Thyroid gland (tissue), 4 donors: ENCODE results near the gene AKT2. TPM values are rescaled to one million over a fixed set of nuclear protein-coding genes. Genes with fewer than 3 reads are reported as not detected.

Source experiments
- DNase-seq, 2 donors: peaks; one replicate each; pipeline ENCODE4 v3.0.0-alpha.2; 2019
- H3K27ac ChIP-seq, 3 donors: fragments of 200-600 bp; sonication (generic); 1 replicate in 2 of 3; 2 replicates in 1 of 3; pipeline ENCODE4 v1.5.1; 2016 to 2019; ENCODE audit warnings: mild to moderate bottlenecking in 1 of 3, moderate library complexity in 1 of 3
- H3K27me3 ChIP-seq: fragments of 200-600 bp; sonication (generic); one replicate; pipeline ENCODE4 v1.5.1; 2019
- H3K36me3 ChIP-seq, 2 donors: fragments of 200-600 bp; sonication (generic); one replicate each; pipeline ENCODE4 v1.5.1; 2016 to 2019
- H3K4me1 ChIP-seq, 2 donors: fragments of 200-600 bp; sonication (generic); one replicate each; pipeline ENCODE4 v1.5.1; 2017 to 2019
- H3K4me3 ChIP-seq, 3 donors: fragments of 200-600 bp; sonication (generic); replicated peaks in 1 of 3; 1 replicate in 2 of 3; 2 replicates in 1 of 3; pipeline ENCODE4 v1.5.1; 2016; ENCODE audit warnings: mild to moderate bottlenecking in 1 of 3
- H3K9me3 ChIP-seq: fragments of 200-600 bp; sonication (generic); one replicate; pipeline ENCODE4 v1.5.1; 2017
- POLR2A ChIP-seq, 2 donors: fragments of 450-650 bp; IDR thresholded peaks; one replicate each; pipeline ENCODE4 v1.6.1; 2017; ENCODE audit warnings: antibody characterized with exemption in 2 of 2, mild to moderate bottlenecking in 2 of 2, moderate library complexity in 1 of 2
- WGBS, 2 donors: methylation state at CpG; one replicate each; pipeline ENCODE4 v1.1.5; 2017; 5-methylcytosine and 5-hydroxymethylcytosine counted together
- intact Hi-C: fragments of 100-400 bp; cut with DNase I; formaldehyde crosslinking; loops from one replicate; pipeline ENCODE4 v1.15.1; 2023
- total RNA-seq, 4 donors: library from RNA; depleted of rRNA; stranded (reverse); fragments of >200 nt; gene quantifications; one replicate each; pipeline ENCODE4 v1.2.3, GENCODE V29; 2016
- TF ChIP-seq, protein P1 (sequence below), 6 experiments: fragments of 200-600 bp in 3 of 6; fragments of 450-650 bp in 3 of 6; sonication (generic) in 3 of 6; IDR thresholded peaks; one replicate each; pipeline ENCODE4 v1.5.1; 2016 to 2019; ENCODE audit warnings: antibody characterized with exemption in 6 of 6, mild to moderate bottlenecking in 2 of 6, inconsistent platforms in 1 of 6, moderate library complexity in 1 of 6

The AKT2 gene
- total RNA-seq, 4 donors from 2014 or later, result 166 to 285 (median 190) TPM

DNA sequence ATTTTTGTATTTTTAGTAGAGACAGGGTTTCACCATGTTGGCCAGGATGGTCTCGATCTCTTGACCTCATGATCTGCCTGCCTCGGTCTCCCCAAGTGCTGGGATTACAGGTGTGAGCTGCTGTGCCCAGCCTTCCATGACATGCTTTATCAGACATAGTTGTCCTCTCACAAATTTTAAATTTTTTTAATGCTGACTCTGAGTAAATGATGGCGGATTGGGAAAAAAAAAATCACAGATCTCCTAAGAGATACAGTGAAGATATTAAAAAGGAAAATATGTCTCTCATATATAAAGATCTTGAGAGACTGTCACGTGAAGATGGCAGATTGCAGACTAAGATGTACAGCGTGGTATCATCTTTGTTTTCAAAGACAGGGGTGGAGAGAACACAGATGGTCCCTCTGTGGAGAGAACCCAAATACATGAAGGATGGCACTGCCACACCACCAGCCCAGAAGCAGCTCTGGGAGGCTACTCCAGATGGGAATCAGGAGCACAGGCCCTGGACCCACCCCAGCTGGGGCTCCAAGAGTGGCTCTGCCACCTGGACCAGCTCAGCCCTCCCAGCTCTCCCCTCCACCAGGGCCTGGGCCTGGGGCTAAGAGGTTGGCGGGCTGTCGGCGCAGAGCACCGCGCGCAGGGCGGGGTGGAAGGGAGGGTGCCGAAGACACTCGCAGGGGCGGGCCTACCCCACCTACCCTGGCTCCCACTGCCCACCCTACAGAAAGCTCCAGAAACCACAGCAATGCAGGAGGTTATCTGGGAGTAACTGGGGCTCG, 38.7 kb downstream of the AKT2 start:
- no peaks in the 10 kb centered on the region for H3K27me3 ChIP-seq
- H3K27ac ChIP-seq, result peak overlapping the region; percentile 66 to 96 (median 85)
- intact Hi-C loops, result no loop called here
- no peak for DNase-seq
- no peaks in the 10 kb centered on the region for H3K9me3 ChIP-seq
- WGBS, 2 donors, result 69 to 85% methylated on average over 5 to 15 of the region's 16 CpGs
- no peak for TF ChIP-seq POLR2A (IDR thresholded peaks at IDR 0.05)
- TF ChIP-seq, protein P1, sequence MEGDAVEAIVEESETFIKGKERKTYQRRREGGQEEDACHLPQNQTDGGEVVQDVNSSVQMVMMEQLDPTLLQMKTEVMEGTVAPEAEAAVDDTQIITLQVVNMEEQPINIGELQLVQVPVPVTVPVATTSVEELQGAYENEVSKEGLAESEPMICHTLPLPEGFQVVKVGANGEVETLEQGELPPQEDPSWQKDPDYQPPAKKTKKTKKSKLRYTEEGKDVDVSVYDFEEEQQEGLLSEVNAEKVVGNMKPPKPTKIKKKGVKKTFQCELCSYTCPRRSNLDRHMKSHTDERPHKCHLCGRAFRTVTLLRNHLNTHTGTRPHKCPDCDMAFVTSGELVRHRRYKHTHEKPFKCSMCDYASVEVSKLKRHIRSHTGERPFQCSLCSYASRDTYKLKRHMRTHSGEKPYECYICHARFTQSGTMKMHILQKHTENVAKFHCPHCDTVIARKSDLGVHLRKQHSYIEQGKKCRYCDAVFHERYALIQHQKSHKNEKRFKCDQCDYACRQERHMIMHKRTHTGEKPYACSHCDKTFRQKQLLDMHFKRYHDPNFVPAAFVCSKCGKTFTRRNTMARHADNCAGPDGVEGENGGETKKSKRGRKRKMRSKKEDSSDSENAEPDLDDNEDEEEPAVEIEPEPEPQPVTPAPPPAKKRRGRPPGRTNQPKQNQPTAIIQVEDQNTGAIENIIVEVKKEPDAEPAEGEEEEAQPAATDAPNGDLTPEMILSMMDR (IDR thresholded peaks at IDR 0.05), result no peak
- H3K4me1 ChIP-seq, result peaks cover 49 to 79% of the 10 kb centered on the region in 2 donors
- no peak overlapping the region for H3K4me3 ChIP-seq
- peaks cover 5 to 12% of the 10 kb centered on the region in 2 donors for H3K36me3 ChIP-seq

DNA sequence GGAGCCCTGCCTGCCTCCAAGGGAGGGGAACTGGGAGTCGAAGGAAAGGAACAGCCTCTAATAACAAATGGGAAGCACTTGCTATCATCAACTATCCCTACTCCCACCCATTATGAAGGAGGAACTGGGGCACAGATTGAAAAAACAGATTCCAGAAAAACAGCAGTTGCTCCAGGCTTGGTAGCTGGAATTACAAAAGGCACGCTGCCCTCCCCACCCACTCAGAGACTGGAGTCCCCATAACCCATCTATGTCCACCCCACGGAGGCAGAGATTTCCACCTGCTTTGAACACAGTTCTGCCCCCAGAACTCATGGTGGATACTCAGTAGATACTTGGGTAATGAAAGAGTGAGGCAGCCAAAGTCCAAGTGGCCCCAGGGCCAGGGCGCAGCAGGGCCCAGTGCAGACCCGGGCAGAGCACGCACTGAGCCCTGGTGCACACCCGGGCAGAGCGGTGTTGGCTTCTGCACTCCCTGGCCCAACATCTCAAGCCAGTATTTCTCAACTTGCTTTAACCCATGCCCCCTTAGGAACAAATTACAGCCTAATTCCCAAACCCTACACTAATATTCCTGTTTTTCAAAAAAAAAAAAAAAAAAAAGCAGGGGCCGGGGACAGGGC, 39.5 kb downstream of the AKT2 start:
- 59 to 73% methylated on average over 6 to 9 of the region's 9 CpGs for WGBS, 2 donors
- no peak for TF ChIP-seq POLR2A (IDR thresholded peaks at IDR 0.05)
- TF ChIP-seq, protein P1 (IDR thresholded peaks at IDR 0.05), result no peak
- no peaks in the 10 kb centered on the region for H3K9me3 ChIP-seq
- H3K36me3 ChIP-seq, result peaks cover 9 to 17% of the 10 kb centered on the region in 2 donors
- peaks cover 46 to 74% of the 10 kb centered on the region in 2 donors for H3K4me1 ChIP-seq
- H3K27me3 ChIP-seq, result no peaks in the 10 kb centered on the region
- DNase-seq, result no peak
- peak overlapping the region; percentile 66 to 96 (median 85) for H3K27ac ChIP-seq
- intact Hi-C loops, result no loop called here
- H3K4me3 ChIP-seq, result no peak overlapping the region

DNA sequence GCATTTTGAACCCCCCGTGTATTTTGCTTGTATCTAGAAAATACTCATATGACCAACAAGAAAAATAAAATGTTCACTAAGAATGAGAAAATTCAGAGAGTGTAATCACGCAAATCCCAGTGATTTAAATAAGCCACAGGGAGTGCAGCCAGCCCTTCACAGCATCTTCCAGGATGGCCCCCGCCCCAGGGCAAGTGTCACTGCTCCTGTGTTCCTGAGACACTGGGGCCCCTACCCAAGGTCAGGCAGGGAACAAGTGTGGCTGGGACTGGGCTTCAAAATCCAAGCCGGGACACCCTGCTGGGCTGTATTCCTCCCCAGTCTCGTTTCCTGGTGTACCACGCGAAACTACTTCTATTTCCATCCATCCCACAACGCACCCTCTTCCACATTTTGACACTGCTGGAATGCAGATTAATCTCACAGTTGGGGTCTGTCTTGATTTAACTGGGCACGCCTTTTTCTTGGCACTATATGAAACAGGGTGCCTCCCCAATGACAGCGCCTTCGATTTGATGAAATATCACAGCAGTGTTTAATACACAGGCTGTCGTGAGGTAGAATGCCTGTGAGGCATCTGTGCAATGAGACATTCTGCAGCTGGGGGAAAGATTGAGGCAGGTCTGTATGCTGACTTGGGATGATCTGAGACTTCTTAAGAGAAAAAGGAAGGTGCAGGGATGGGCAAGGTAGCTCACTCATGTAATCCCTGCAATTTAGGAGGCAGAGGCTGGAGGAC, 40.4 kb downstream of the AKT2 start:
- TF ChIP-seq, protein P1 (IDR thresholded peaks at IDR 0.05), result no peak
- TF ChIP-seq POLR2A (IDR thresholded peaks at IDR 0.05), result no peak
- peaks cover 46 to 69% of the 10 kb centered on the region in 2 donors for H3K4me1 ChIP-seq
- no peak overlapping the region for H3K4me3 ChIP-seq
- peaks cover 18% of the 10 kb centered on the region in 2 donors for H3K36me3 ChIP-seq
- no peak for DNase-seq
- no peaks in the 10 kb centered on the region for H3K27me3 ChIP-seq
- intact Hi-C loops, result no loop called here
- no peaks in the 10 kb centered on the region for H3K9me3 ChIP-seq
- peak overlapping the region in 2 of 3 donors; percentile 85 to 96 for H3K27ac ChIP-seq
- 80 to 87% methylated on average over 11 to 12 of the region's 12 CpGs for WGBS, 2 donors

DNA sequence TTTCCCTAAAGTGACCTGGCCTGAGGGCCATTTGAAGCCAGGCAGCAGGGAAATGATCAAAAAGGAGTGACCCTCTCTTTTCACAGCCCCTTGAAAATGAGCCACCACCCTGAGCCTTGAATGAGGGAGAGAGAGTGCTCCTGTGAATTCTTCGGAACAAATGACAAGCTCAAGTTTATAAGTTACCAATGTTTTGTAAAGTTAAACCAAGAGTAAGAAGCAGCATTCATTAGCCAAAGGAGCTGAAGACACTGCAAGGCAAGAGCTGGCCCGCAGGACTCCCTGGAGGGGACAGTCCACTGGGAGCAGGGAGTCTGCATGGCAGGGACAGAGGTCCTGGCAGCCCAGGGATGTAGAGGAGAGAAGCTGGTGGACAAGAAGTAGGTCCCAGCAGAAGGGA, 42.0 kb downstream of the AKT2 start:
- no peaks in the 10 kb centered on the region for H3K9me3 ChIP-seq
- H3K27me3 ChIP-seq, result no peaks in the 10 kb centered on the region
- 94 to 100% methylated on average over 2 of the region's 2 CpGs for WGBS, 2 donors
- H3K4me1 ChIP-seq, result peaks cover 42 to 58% of the 10 kb centered on the region in 2 donors
- H3K27ac ChIP-seq, result peak overlapping the region in 1 of 3 donors; percentile 38
- no peak for DNase-seq
- TF ChIP-seq POLR2A (IDR thresholded peaks at IDR 0.05), result no peak
- TF ChIP-seq, protein P1 (IDR thresholded peaks at IDR 0.05), result no peak
- intact Hi-C loops, result no loop called here
- no peak overlapping the region for H3K4me3 ChIP-seq
- H3K36me3 ChIP-seq, result peaks cover 28 to 33% of the 10 kb centered on the region in 2 donors
